Mesenchymal stem cell (in vitro differentiated cells and primary cell): ENCODE data around the gene NUDT19.
"Not testable (repeated sequence)": the region's sequence is repeated elsewhere in the genome, so short reads cannot be mapped to it uniquely, and the experiment has no call there.

Experiments used
- DNase-seq: peaks from one replicate; pipeline ENCODE4 v3.0.0-alpha.2; 2013
- H2AFZ ChIP-seq: one replicate; pipeline ENCODE4 v1.6.1; 2013; ENCODE audit warnings: low read depth, mild to moderate bottlenecking, control low read depth, inconsistent platforms, low read length, moderate library complexity
- H2AK5ac ChIP-seq: 2 replicates; pipeline ENCODE4 v1.6.1; 2013; ENCODE audit warnings: low read length, moderate library complexity, mild to moderate bottlenecking, inconsistent platforms; ENCODE audit not compliant: severe bottlenecking
- H2BK120ac ChIP-seq: one replicate; pipeline ENCODE4 v1.6.1; 2013; ENCODE audit warnings: low read depth, mild to moderate bottlenecking, inconsistent platforms, low read length, moderate library complexity
- H2BK12ac ChIP-seq, 2 experiments: one replicate each; pipeline ENCODE4 v1.6.1; 2013; ENCODE audit warnings: inconsistent platforms in 2 of 2, low read length in 2 of 2, mild to moderate bottlenecking in 2 of 2, moderate library complexity in 2 of 2, control low read depth in 1 of 2
- H2BK15ac ChIP-seq: one replicate; pipeline ENCODE4 v1.6.1; 2013; ENCODE audit warnings: mild to moderate bottlenecking, low read depth, inconsistent platforms; ENCODE audit not compliant: poor library complexity, severe bottlenecking
- H2BK5ac ChIP-seq: 2 replicates; pipeline ENCODE4 v1.6.1; 2013; ENCODE audit warnings: low read depth, mild to moderate bottlenecking, low read length, control low read depth, inconsistent platforms; ENCODE audit not compliant: poor library complexity, severe bottlenecking
- H3K14ac ChIP-seq, 2 experiments: one replicate each; pipeline ENCODE4 v1.6.1; 2013; ENCODE audit warnings: inconsistent platforms in 2 of 2, low read length in 2 of 2, control low read depth in 1 of 2, mild to moderate bottlenecking in 1 of 2, moderate library complexity in 1 of 2
- H3K18ac ChIP-seq, 2 experiments: one replicate each; pipeline ENCODE4 v1.6.1; 2013; ENCODE audit warnings: inconsistent platforms in 2 of 2, low read length in 2 of 2, control low read depth in 1 of 2, low read depth in 1 of 2, mild to moderate bottlenecking in 1 of 2
- H3K23ac ChIP-seq, 2 experiments: one replicate each; pipeline ENCODE4 v1.6.1; 2013; ENCODE audit warnings: inconsistent platforms in 2 of 2, low read length in 2 of 2, mild to moderate bottlenecking in 2 of 2, moderate library complexity in 2 of 2, control low read depth in 1 of 2
- H3K27ac ChIP-seq: 2 replicates; pipeline ENCODE4 v1.5.1; 2013; ENCODE audit warnings: mild to moderate bottlenecking, moderate library complexity, low read length, control low read depth, inconsistent platforms; ENCODE audit not compliant: poor library complexity, severe bottlenecking
- H3K27me3 ChIP-seq, 2 experiments: 2 replicates each; pipeline versions ENCODE4 v1.6.1 to v1.7.0; 2013; ENCODE audit warnings: low read length in 2 of 2, mild to moderate bottlenecking in 2 of 2, moderate library complexity in 2 of 2, control low read depth in 1 of 2, inconsistent platforms in 1 of 2; ENCODE audit not compliant: control insufficient read depth in 1 of 2, insufficient read depth in 1 of 2
- H3K36me3 ChIP-seq, 2 experiments: 2 replicates each; pipeline versions ENCODE4 v1.6.1 to v1.7.0; 2013; ENCODE audit warnings: low read length in 2 of 2, control low read depth in 1 of 2, inconsistent platforms in 1 of 2, low read depth in 1 of 2, mild to moderate bottlenecking in 1 of 2; ENCODE audit not compliant: insufficient read depth in 2 of 2, control insufficient read depth in 1 of 2
- H3K4ac ChIP-seq, 2 experiments: one replicate each; pipeline ENCODE4 v1.6.1; 2013; ENCODE audit warnings: inconsistent platforms in 2 of 2, low read length in 2 of 2, mild to moderate bottlenecking in 2 of 2, moderate library complexity in 2 of 2, control low read depth in 1 of 2, low read depth in 1 of 2
- H3K4me1 ChIP-seq: 2 replicates; pipeline ENCODE4 v1.6.1; 2013; ENCODE audit warnings: low read depth, low read length, control low read depth; ENCODE audit not compliant: control insufficient read depth, insufficient read depth
- H3K4me2 ChIP-seq: 2 replicates; pipeline ENCODE4 v1.6.1; 2013; ENCODE audit warnings: low read length, mild to moderate bottlenecking, inconsistent platforms; ENCODE audit not compliant: poor library complexity, severe bottlenecking
- H3K4me3 ChIP-seq, 2 experiments: 2 replicates each; pipeline versions ENCODE4 v1.5.1 to v1.7.0; 2013; ENCODE audit warnings: low read length in 2 of 2, mild to moderate bottlenecking in 2 of 2, control low read depth in 1 of 2, low read depth in 1 of 2; ENCODE audit not compliant: insufficient read depth in 1 of 2
- H3K79me1 ChIP-seq: replicated peaks from 2 replicates; pipeline ENCODE4 v1.6.1; 2013; ENCODE audit warnings: mild to moderate bottlenecking, control low read depth, low read length, inconsistent platforms; ENCODE audit not compliant: poor library complexity, severe bottlenecking
- H3K9ac ChIP-seq: 2 replicates; pipeline ENCODE4 v1.7.0; 2013; ENCODE audit warnings: mild to moderate bottlenecking, low read length, moderate library complexity
- H3K9me3 ChIP-seq: 2 replicates; pipeline ENCODE4 v1.7.0; 2013; ENCODE audit warnings: mild to moderate bottlenecking, low read length; ENCODE audit not compliant: control insufficient read depth
- H4K8ac ChIP-seq: one replicate; pipeline ENCODE4 v1.6.1; 2013; ENCODE audit warnings: inconsistent platforms, mild to moderate bottlenecking, low read length, moderate library complexity
- H4K91ac ChIP-seq: one replicate; pipeline ENCODE4 v1.6.1; 2013; ENCODE audit warnings: mild to moderate bottlenecking, low read length, inconsistent platforms
- WGBS: methylation state at CpG from one replicate; pipeline ENCODE4 v1.1.7; 2013; ENCODE audit warnings: mixed read lengths; 5-methylcytosine and 5-hydroxymethylcytosine counted together

Gene NUDT19

GRCh38 chr19:32702010-32702409 is 10.4 kb downstream of the NUDT19 start:
- H3K4me1 ChIP-seq, result no peaks in the 10 kb centered on the region
- H3K4me3 ChIP-seq, result no peak overlapping the region
- no peak overlapping the region for H3K9ac ChIP-seq
- H3K14ac ChIP-seq, result no peak overlapping the region
- DNase-seq, result no peak
- H3K79me1 ChIP-seq, result peaks cover 21% of the 10 kb centered on the region
- H3K4ac ChIP-seq, result no peak overlapping the region
- no peak overlapping the region for H2AK5ac ChIP-seq
- no peak overlapping the region for H3K18ac ChIP-seq
- H3K4me2 ChIP-seq, result no peak overlapping the region
- H3K36me3 ChIP-seq, result peaks cover 16 to 33% of the 10 kb centered on the region in 2 experiments
- H3K27me3 ChIP-seq, result no peaks in the 10 kb centered on the region
- H4K8ac ChIP-seq, result no peak overlapping the region
- H2BK120ac ChIP-seq, result no peak overlapping the region
- no peak overlapping the region for H3K23ac ChIP-seq
- no peak overlapping the region for H2BK12ac ChIP-seq
- H4K91ac ChIP-seq, result no peak overlapping the region
- H2BK15ac ChIP-seq, result no peak overlapping the region
- peaks cover 10% of the 10 kb centered on the region for H3K9me3 ChIP-seq
- H3K27ac ChIP-seq, result no peak overlapping the region
- 84% methylated on average over 4 of the region's 5 CpGs for WGBS
- H2BK5ac ChIP-seq, result no peak overlapping the region
- H2AFZ ChIP-seq, result no peak overlapping the region

- not testable (repeated sequence) for H3K18ac ChIP-seq, H3K4ac ChIP-seq, H3K4me3 ChIP-seq, H3K23ac ChIP-seq, DNase-seq, H4K8ac ChIP-seq, H3K14ac ChIP-seq, H2BK120ac ChIP-seq, H4K91ac ChIP-seq, H3K9ac ChIP-seq, H2BK5ac ChIP-seq, H3K4me1 ChIP-seq, H2BK12ac ChIP-seq, H3K27ac ChIP-seq, H3K4me2 ChIP-seq, H3K27me3 ChIP-seq, H2BK15ac ChIP-seq, H2AFZ ChIP-seq, H2AK5ac ChIP-seq
- Histone ChIP-seq H3K79me1 (peaks cover 21% of the 10 kb centered on the region), H3K9me3 (peaks cover 10% of the 10 kb centered on the region), H3K36me3 (peaks cover 14 to 30% of the 10 kb centered on the region in 2 experiments)
- WGBS, result 97% methylated on average over 2 of the region's 2 CpGs
Observed at GRCh38 chr19:32704006-32704405, 12.4 kb downstream of the NUDT19 start.

- Histone ChIP-seq H3K9ac (no peak overlapping the region), H3K27me3 (no peaks in the 10 kb centered on the region), H4K8ac (no peak overlapping the region), H3K23ac (no peak overlapping the region), H2BK15ac (no peak overlapping the region), H4K91ac (no peak overlapping the region), H3K14ac (no peak overlapping the region), H2AK5ac (no peak overlapping the region), H3K4me3 (no peak overlapping the region), H3K18ac (no peak overlapping the region), H3K27ac (no peak overlapping the region), H2BK120ac (no peak overlapping the region), H3K4ac (no peak overlapping the region), H2AFZ (no peak overlapping the region), H2BK12ac (no peak overlapping the region), H3K36me3 (peaks cover 7 to 40% of the 10 kb centered on the region in 2 experiments), H3K79me1 (peaks cover 21% of the 10 kb centered on the region), H3K4me2 (no peak overlapping the region), H2BK5ac (no peak overlapping the region), H3K9me3 (peaks cover 10% of the 10 kb centered on the region), H3K4me1 (no peaks in the 10 kb centered on the region)
- DNase-seq, result no peak
- 96% methylated on average over 3 of the region's 3 CpGs for WGBS
Observed at GRCh38 chr19:32708457-32708856, 16.8 kb downstream of the NUDT19 start.

- no peaks in the 10 kb centered on the region for H3K27me3 ChIP-seq
- H3K14ac ChIP-seq, result no peak overlapping the region
- H4K8ac ChIP-seq, result no peak overlapping the region
- peaks cover 20% of the 10 kb centered on the region for H3K79me1 ChIP-seq
- no peak overlapping the region for H3K4me3 ChIP-seq
- H3K27ac ChIP-seq, result no peak overlapping the region
- no peak for DNase-seq
- H2AK5ac ChIP-seq, result no peak overlapping the region
- WGBS, result 91% methylated on average over 5 of the region's 5 CpGs
- H3K9ac ChIP-seq, result no peak overlapping the region
- no peak overlapping the region for H2BK120ac ChIP-seq
- H3K9me3 ChIP-seq, result peaks cover 6% of the 10 kb centered on the region
- no peak overlapping the region for H2BK12ac ChIP-seq
- peaks cover 7 to 45% of the 10 kb centered on the region in 2 experiments for H3K36me3 ChIP-seq
- no peak overlapping the region for H2BK5ac ChIP-seq
- no peak overlapping the region for H3K23ac ChIP-seq
- H3K4me2 ChIP-seq, result no peak overlapping the region
- H4K91ac ChIP-seq, result no peak overlapping the region
- H3K18ac ChIP-seq, result no peak overlapping the region
- no peak overlapping the region for H2BK15ac ChIP-seq
- no peaks in the 10 kb centered on the region for H3K4me1 ChIP-seq
- no peak overlapping the region for H2AFZ ChIP-seq
- no peak overlapping the region for H3K4ac ChIP-seq
Observed at GRCh38 chr19:32709032-32709431, 17.4 kb downstream of the NUDT19 start.
